HepG2 (cell line): ENCODE data around the gene GDE1. TPM values are rescaled to one million over a fixed set of nuclear protein-coding genes. Genes with fewer than 3 reads are reported as not detected.
A peak's percentile ranks its signal among the peaks of the same experiment; 100 is the strongest.

Source experiments
- AGO2 ChIP-seq: fragments of 200-400 bp; formaldehyde crosslinking; optimal IDR thresholded peaks from 2 replicates; pipeline ENCODE3; 2017; ENCODE audit warnings: mild to moderate bottlenecking, low read depth, low read length, moderate library complexity
- ARNTL ChIP-seq: sonication (generic); formaldehyde crosslinking; IDR thresholded peaks from 2 replicates; pipeline ENCODE4 v1.4.0; 2020; ENCODE audit warnings: mild to moderate bottlenecking, missing genetic modification reagents
- FOXK2 ChIP-seq: fragments of 450-650 bp; IDR thresholded peaks from 2 replicates; pipeline ENCODE4 v1.6.1; 2016
- GABPB1 ChIP-seq: IDR thresholded peaks from 2 replicates; pipeline ENCODE4 v1.6.1; 2016; ENCODE audit warnings: mild to moderate bottlenecking, missing genetic modification reagents, moderate library complexity, missing compliant biosample characterization
- SYNCRIP ChIP-seq: fragments of 200-400 bp; formaldehyde crosslinking; IDR thresholded peaks from 2 replicates; pipeline ENCODE4 v1.6.1; 2018; ENCODE audit warnings: mild to moderate bottlenecking, low read depth, low read length; ENCODE audit not compliant: insufficient read depth
- TAF1 ChIP-seq: sonication (generic); formaldehyde crosslinking; IDR thresholded peaks from 2 replicates; pipeline ENCODE4 v1.4.0; 2020; ENCODE audit warnings: missing genetic modification reagents
- TEAD2 ChIP-seq: sonication (generic); formaldehyde crosslinking; IDR thresholded peaks from 2 replicates; pipeline ENCODE4 v1.9.0; 2021; ENCODE audit warnings: missing genetic modification reagents
- THYN1 ChIP-seq: sonication (generic); formaldehyde crosslinking; IDR thresholded peaks from 2 replicates; pipeline ENCODE4 v1.8.1; 2023; ENCODE audit warnings: low read depth, mild to moderate bottlenecking, moderate library complexity, missing genetic modification reagents, borderline replicate concordance
- ZNF317 ChIP-seq: sonication (generic); formaldehyde crosslinking; IDR thresholded peaks from 2 replicates; pipeline ENCODE4 v1.5.0; 2020; ENCODE audit warnings: mild to moderate bottlenecking, missing genetic modification reagents
- polyA plus RNA-seq, 8 experiments: library from polyadenylated mRNA; depleted of rRNA in 3 of 8; stranded (reverse) in 7 of 8; unstranded in 1 of 8; fragments of >200 nt; fragmentation: Illumina TruSeq in 4 of 8; extraction: Trizol in 4 of 8; gene quantifications; 2 replicates each; pipeline versions ENCODE4 v1.2.1 to v1.2.3, GENCODE V29; 2011 to 2016; ENCODE audit warnings: low read depth in 4 of 8, missing spikeins in 1 of 8, mixed read lengths in 1 of 8; ENCODE audit not compliant: insufficient read depth in 1 of 8
- total RNA-seq, 5 experiments: library from RNA; depleted of rRNA; stranded (reverse); fragments of >200 nt; fragmentation: Illumina TruSeq; extraction: Trizol; gene quantifications; 2 replicates each; pipeline ENCODE4 v1.2.3, GENCODE V29; 2016; ENCODE audit warnings: low read depth in 1 of 5
- TF ChIP-seq, protein P1 (sequence below): sonication (generic); formaldehyde crosslinking; IDR thresholded peaks from 2 replicates; pipeline ENCODE4 v1.4.0; 2020; ENCODE audit warnings: missing genetic modification reagents
- TF ChIP-seq, protein P2 (sequence below): sonication (generic); formaldehyde crosslinking; IDR thresholded peaks from 2 replicates; pipeline ENCODE4 v1.5.0; 2020; ENCODE audit warnings: missing genetic modification reagents
- TF ChIP-seq, protein P3 (sequence below): sonication (generic); formaldehyde crosslinking; IDR thresholded peaks from 2 replicates; pipeline ENCODE4 v1.4.0; 2020; ENCODE audit warnings: missing genetic modification reagents, borderline replicate concordance
- TF ChIP-seq, protein P4 (sequence below): sonication (generic); formaldehyde crosslinking; IDR thresholded peaks from 2 replicates; pipeline ENCODE4 v1.5.0; 2020; ENCODE audit warnings: mild to moderate bottlenecking, missing genetic modification reagents, moderate library complexity

GDE1 gene
- total and polyA plus RNA-seq, 2 of the 13 experiments (the other 11 are each of a cell fraction or from before 2014, with no cell fraction given) = 35.9 to 59.0 TPM

DNA sequence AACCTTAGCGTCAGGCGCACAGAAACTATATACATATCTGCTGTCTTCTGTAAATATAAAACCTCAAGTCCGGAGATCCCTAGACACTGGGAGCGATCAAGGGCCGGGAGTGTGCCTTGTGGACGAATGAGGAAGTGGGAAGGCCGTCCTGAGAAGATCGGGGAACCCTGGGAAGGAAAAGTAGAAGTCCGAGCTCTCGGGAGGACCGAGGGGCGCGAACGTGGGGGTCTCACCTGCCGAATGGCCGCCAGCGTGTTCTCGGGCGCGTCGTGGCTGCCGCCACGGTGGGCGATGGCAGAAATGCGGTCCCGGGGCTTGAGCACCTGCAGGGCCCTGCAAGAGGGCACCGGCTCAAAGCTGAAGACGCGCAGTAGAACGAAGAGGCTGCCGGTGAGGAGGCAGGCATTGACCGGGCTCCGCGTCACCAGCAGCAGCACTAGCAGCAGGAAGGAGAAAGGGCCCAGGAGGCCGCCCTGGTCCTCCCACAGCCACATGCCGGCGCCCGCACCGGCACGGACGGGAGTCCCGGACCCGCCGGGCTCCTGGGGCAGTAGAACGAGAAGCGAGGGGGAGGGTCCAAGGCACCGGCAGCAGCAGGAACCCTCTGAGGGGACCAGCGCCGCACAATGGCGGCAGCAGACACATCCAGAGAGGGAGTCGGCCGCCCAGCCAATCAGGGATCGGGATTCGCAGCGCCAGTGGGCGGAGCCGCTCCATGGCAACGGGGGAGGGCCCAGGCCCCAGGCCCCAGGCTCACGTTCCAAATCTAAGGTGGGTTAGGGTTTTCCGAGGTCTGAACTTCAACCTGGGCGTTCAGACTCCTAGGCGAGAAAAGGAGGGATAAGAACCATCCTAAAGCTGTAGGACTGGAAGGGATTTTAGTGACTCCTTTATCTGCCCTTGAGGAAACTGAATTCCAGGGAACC lies at the start of gene GDE1 (continued):
- TF ChIP-seq, protein P1, sequence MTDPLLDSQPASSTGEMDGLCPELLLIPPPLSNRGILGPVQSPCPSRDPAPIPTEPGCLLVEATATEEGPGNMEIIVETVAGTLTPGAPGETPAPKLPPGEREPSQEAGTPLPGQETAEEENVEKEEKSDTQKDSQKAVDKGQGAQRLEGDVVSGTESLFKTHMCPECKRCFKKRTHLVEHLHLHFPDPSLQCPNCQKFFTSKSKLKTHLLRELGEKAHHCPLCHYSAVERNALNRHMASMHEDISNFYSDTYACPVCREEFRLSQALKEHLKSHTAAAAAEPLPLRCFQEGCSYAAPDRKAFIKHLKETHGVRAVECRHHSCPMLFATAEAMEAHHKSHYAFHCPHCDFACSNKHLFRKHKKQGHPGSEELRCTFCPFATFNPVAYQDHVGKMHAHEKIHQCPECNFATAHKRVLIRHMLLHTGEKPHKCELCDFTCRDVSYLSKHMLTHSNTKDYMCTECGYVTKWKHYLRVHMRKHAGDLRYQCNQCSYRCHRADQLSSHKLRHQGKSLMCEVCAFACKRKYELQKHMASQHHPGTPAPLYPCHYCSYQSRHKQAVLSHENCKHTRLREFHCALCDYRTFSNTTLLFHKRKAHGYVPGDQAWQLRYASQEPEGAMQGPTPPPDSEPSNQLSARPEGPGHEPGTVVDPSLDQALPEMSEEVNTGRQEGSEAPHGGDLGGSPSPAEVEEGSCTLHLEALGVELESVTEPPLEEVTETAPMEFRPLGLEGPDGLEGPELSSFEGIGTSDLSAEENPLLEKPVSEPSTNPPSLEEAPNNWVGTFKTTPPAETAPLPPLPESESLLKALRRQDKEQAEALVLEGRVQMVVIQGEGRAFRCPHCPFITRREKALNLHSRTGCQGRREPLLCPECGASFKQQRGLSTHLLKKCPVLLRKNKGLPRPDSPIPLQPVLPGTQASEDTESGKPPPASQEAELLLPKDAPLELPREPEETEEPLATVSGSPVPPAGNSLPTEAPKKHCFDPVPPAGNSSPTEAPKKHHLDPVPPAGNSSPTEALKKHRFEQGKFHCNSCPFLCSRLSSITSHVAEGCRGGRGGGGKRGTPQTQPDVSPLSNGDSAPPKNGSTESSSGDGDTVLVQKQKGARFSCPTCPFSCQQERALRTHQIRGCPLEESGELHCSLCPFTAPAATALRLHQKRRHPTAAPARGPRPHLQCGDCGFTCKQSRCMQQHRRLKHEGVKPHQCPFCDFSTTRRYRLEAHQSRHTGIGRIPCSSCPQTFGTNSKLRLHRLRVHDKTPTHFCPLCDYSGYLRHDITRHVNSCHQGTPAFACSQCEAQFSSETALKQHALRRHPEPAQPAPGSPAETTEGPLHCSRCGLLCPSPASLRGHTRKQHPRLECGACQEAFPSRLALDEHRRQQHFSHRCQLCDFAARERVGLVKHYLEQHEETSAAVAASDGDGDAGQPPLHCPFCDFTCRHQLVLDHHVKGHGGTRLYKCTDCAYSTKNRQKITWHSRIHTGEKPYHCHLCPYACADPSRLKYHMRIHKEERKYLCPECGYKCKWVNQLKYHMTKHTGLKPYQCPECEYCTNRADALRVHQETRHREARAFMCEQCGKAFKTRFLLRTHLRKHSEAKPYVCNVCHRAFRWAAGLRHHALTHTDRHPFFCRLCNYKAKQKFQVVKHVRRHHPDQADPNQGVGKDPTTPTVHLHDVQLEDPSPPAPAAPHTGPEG (CRISPR knock-in tag) = peak; percentile 69; the same call in 1 of the 2 replicates
- peak; percentile 39; the same call in 1 of the 2 replicates for TF ChIP-seq ZNF317 (CRISPR knock-in tag)
- TF ChIP-seq, protein P2, sequence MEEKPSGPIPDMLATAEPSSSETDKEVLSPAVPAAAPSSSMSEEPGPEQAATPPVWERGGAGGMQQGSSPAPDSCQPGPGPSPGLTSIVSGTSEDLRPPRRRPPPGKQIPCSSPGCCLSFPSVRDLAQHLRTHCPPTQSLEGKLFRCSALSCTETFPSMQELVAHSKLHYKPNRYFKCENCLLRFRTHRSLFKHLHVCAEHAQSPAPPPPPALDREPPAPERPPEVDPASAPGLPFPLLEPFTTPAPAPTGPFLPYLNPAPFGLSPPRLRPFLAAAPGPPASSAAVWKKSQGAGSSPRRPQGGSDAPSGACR (CRISPR knock-in tag) = peak; percentile 60; the same call in 1 of the 2 replicates
- TF ChIP-seq FOXK2 = no peak
- TF ChIP-seq ARNTL (CRISPR knock-in tag) = peak; percentile 81
- no peak for TF ChIP-seq TEAD2 (CRISPR knock-in tag)
- TF ChIP-seq, protein P3, sequence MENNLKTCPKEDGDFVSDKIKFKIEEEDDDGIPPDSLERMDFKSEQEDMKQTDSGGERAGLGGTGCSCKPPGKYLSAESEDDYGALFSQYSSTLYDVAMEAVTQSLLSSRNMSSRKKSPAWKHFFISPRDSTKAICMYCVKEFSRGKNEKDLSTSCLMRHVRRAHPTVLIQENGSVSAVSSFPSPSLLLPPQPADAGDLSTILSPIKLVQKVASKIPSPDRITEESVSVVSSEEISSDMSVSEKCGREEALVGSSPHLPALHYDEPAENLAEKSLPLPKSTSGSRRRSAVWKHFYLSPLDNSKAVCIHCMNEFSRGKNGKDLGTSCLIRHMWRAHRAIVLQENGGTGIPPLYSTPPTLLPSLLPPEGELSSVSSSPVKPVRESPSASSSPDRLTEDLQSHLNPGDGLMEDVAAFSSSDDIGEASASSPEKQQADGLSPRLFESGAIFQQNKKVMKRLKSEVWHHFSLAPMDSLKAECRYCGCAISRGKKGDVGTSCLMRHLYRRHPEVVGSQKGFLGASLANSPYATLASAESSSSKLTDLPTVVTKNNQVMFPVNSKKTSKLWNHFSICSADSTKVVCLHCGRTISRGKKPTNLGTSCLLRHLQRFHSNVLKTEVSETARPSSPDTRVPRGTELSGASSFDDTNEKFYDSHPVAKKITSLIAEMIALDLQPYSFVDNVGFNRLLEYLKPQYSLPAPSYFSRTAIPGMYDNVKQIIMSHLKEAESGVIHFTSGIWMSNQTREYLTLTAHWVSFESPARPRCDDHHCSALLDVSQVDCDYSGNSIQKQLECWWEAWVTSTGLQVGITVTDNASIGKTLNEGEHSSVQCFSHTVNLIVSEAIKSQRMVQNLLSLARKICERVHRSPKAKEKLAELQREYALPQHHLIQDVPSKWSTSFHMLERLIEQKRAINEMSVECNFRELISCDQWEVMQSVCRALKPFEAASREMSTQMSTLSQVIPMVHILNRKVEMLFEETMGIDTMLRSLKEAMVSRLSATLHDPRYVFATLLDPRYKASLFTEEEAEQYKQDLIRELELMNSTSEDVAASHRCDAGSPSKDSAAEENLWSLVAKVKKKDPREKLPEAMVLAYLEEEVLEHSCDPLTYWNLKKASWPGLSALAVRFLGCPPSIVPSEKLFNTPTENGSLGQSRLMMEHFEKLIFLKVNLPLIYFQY (CRISPR knock-in tag) = peak; percentile 86; the same call in 1 of the 2 replicates
- TF ChIP-seq, protein P4, sequence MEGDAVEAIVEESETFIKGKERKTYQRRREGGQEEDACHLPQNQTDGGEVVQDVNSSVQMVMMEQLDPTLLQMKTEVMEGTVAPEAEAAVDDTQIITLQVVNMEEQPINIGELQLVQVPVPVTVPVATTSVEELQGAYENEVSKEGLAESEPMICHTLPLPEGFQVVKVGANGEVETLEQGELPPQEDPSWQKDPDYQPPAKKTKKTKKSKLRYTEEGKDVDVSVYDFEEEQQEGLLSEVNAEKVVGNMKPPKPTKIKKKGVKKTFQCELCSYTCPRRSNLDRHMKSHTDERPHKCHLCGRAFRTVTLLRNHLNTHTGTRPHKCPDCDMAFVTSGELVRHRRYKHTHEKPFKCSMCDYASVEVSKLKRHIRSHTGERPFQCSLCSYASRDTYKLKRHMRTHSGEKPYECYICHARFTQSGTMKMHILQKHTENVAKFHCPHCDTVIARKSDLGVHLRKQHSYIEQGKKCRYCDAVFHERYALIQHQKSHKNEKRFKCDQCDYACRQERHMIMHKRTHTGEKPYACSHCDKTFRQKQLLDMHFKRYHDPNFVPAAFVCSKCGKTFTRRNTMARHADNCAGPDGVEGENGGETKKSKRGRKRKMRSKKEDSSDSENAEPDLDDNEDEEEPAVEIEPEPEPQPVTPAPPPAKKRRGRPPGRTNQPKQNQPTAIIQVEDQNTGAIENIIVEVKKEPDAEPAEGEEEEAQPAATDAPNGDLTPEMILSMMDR (CRISPR knock-in tag) = peak; percentile 85
- TF ChIP-seq SYNCRIP = no peak
- peak; percentile 78 for TF ChIP-seq AGO2
- peak; percentile 88 for TF ChIP-seq TAF1 (CRISPR knock-in tag)
- peak; percentile 88 for TF ChIP-seq GABPB1 (CRISPR knock-in tag)
- no peak for TF ChIP-seq THYN1 (CRISPR knock-in tag)
